Panc1 (cell line): ENCODE data around the gene MAML3. TPM values are rescaled to one million over a fixed set of nuclear protein-coding genes. Genes with fewer than 3 reads are reported as not detected.

ENCODE experiments used
- ATAC-seq: fragments of 200-7000 bp; cut with Tn5 transposase; 2 replicates; pipeline ENCODE4 v1.9.1; 2020; ENCODE audit warnings: mild to moderate bottlenecking, moderate library complexity
- BruUV-seq: library from RNA; stranded (reverse); fragments of 400-500 nt; replicated peaks from 2 replicates; lab custom pipeline; 2021; lab: Mats Ljungman, UMichigan
- CTCF ChIA-PET: fragments of 300-600 bp; sonication (Branson Sonifier 250); formaldehyde crosslinking; loops from one replicate; lab custom pipeline; 2022; ENCODE audit warnings: antibody characterized with exemption; lab: Charles Lee
- POLR2A ChIA-PET: fragments of 300-600 bp; sonication (Branson Sonifier 250); formaldehyde crosslinking; loops from one replicate; lab custom pipeline; 2022; ENCODE audit warnings: antibody characterized with exemption; lab: Charles Lee
- DNase-seq: peaks from one replicate; pipeline ENCODE4 v3.0.0-alpha.2; 2010; ENCODE audit warnings: low read depth, low spot score
- H3K27ac ChIP-seq: 2 replicates; pipeline ENCODE4 v1.5.1; 2011; ENCODE audit warnings: mild to moderate bottlenecking, low read length, inconsistent platforms
- H3K27me3 ChIP-seq: fragments of 200-500 bp; sonication (Bioruptor generic); 2 replicates; pipeline ENCODE4 v1.6.0; 2014; ENCODE audit warnings: low read length, inconsistent platforms; ENCODE audit not compliant: control insufficient read depth, insufficient read depth
- H3K36me3 ChIP-seq: fragments of 200-500 bp; sonication (Bioruptor generic); 2 replicates; pipeline ENCODE4 v1.5.1; 2014; ENCODE audit warnings: inconsistent platforms, mild to moderate bottlenecking, low read length, moderate library complexity; ENCODE audit not compliant: control insufficient read depth, insufficient read depth
- H3K4me1 ChIP-seq: 2 replicates; pipeline ENCODE4 v1.5.1; 2011; ENCODE audit warnings: inconsistent platforms, mild to moderate bottlenecking, low read length, moderate library complexity; ENCODE audit not compliant: control insufficient read depth, insufficient read depth
- H3K4me3 ChIP-seq, 2 experiments: 2 replicates each; pipeline ENCODE4 v1.5.1; 2011 to 2012; ENCODE audit warnings: low read depth in 2 of 2, low read length in 2 of 2, mild to moderate bottlenecking in 2 of 2, inconsistent platforms in 1 of 2, moderate library complexity in 1 of 2
- H3K9me3 ChIP-seq: fragments of 200-500 bp; sonication (Bioruptor generic); 2 replicates; pipeline ENCODE4 v1.5.1; 2014; ENCODE audit warnings: low read depth, mild to moderate bottlenecking, inconsistent platforms, low read length, moderate library complexity; ENCODE audit not compliant: control insufficient read depth, insufficient read depth
- CTCF ChIP-seq: fragments of 450-650 bp; IDR thresholded peaks from 2 replicates; pipeline ENCODE4 v1.5.1; 2017; ENCODE audit warnings: mild to moderate bottlenecking
- POLR2AphosphoS5 ChIP-seq: IDR thresholded peaks from 2 replicates; pipeline ENCODE4 v1.6.1; 2012; ENCODE audit warnings: mild to moderate bottlenecking, low read depth, low read length, moderate library complexity
- REST ChIP-seq, 2 experiments: IDR thresholded peaks; 2 replicates each; pipeline ENCODE4 v1.6.1; 2011 to 2012; ENCODE audit warnings: low read depth in 2 of 2, control low read depth in 1 of 2, low read length in 1 of 2, mild to moderate bottlenecking in 1 of 2, moderate library complexity in 1 of 2; ENCODE audit not compliant: insufficient read depth in 1 of 2
- SIN3A ChIP-seq: IDR thresholded peaks from 2 replicates; pipeline ENCODE4 v1.6.1; 2012; ENCODE audit warnings: low read depth, mild to moderate bottlenecking, low read length, moderate library complexity, borderline replicate concordance; ENCODE audit not compliant: insufficient read depth
- TCF7L2 ChIP-seq: IDR thresholded peaks from 2 replicates; pipeline ENCODE4 v1.6.1; 2011; ENCODE audit warnings: mild to moderate bottlenecking, low read depth, low read length, inconsistent platforms
- in situ Hi-C: cut with HindIII; loops from 2 replicates; pipeline ENCODE4 v1.10.0; 2016; ENCODE audit warnings: low sequenced_read_pairs, low pct_unique_long_range_greater_than_20kb
- intact Hi-C: fragments of 100-400 bp; cut with micrococcal nuclease; formaldehyde crosslinking; loops from one replicate; pipeline ENCODE4 v1.10.0; 2022; ENCODE audit not compliant: unreplicated experiment
- total RNA-seq: library from RNA; stranded (reverse); gene quantifications from one replicate; pipeline ENCODE4 v1.2.1, GENCODE V29; 2021; ENCODE audit not compliant: unreplicated experiment

Gene MAML3
- total RNA-seq, 1 experiment from 2014 or later, result 7.7 TPM

GRCh38 chr4:139813881-139814280, 340.1 kb downstream of the MAML3 start:
- Histone ChIP-seq H3K36me3 (no peaks in the 10 kb centered on the region), H3K4me1 (no peaks in the 10 kb centered on the region), H3K4me3 (no peak overlapping the region), H3K27ac (no peak overlapping the region), H3K27me3 (no peaks in the 10 kb centered on the region), H3K9me3 (peaks cover 6% of the 10 kb centered on the region; the same call in 1 of the 2 replicates)
- DNase-seq, result no peak
- no peak for ATAC-seq
- intact Hi-C loops (no loop called here), in situ Hi-C loops (no loop called here)
- POLR2A ChIA-PET, result no interaction called here
- BruUV-seq, result no TSS peak
- TF ChIP-seq POLR2AphosphoS5 (no peak), SIN3A (no peak), CTCF (no peak), REST (IDR thresholded peaks at IDR 0.05; ENCODE audit: insufficient read depth in 1 of 2, low read depth in 2 of 2, low read length in 1 of 2) (no peak), TCF7L2 (no peak)
- CTCF ChIA-PET, result no interaction called here

- intact Hi-C loops (no loop called here), in situ Hi-C loops (no loop called here)
- no peaks in the 10 kb centered on the region for H3K36me3 ChIP-seq
- BruUV-seq, result no TSS peak
- ChIA-PET POLR2A (no interaction called here), CTCF (no interaction called here)
- H3K9me3 ChIP-seq, result peaks cover 6% of the 10 kb centered on the region; the same call in 1 of the 2 replicates
- no peaks in the 10 kb centered on the region for H3K4me1 ChIP-seq
- TF ChIP-seq REST (IDR thresholded peaks at IDR 0.05; ENCODE audit: insufficient read depth in 1 of 2, low read depth in 2 of 2, low read length in 1 of 2) (no peak), CTCF (no peak), SIN3A (no peak), POLR2AphosphoS5 (no peak), TCF7L2 (no peak)
- no peaks in the 10 kb centered on the region for H3K27me3 ChIP-seq
- H3K27ac ChIP-seq, result no peak overlapping the region
- DNase-seq (no peak), ATAC-seq (no peak)
- H3K4me3 ChIP-seq, result no peak overlapping the region
Measured at GRCh38 chr4:139810710-139811109, 343.3 kb downstream of the MAML3 start.
